ENCODE results near the gene CUX1. TPM values are rescaled to one million over a fixed set of nuclear protein-coding genes. Genes with fewer than 3 reads are reported as not detected.
"Not testable (repeated sequence)": the region's sequence is repeated elsewhere in the genome, so short reads cannot be mapped to it uniquely, and the experiment has no call there.

CUX1 gene
- total RNA-seq, 1 donor from 2014 or later: 101 TPM

DNA sequence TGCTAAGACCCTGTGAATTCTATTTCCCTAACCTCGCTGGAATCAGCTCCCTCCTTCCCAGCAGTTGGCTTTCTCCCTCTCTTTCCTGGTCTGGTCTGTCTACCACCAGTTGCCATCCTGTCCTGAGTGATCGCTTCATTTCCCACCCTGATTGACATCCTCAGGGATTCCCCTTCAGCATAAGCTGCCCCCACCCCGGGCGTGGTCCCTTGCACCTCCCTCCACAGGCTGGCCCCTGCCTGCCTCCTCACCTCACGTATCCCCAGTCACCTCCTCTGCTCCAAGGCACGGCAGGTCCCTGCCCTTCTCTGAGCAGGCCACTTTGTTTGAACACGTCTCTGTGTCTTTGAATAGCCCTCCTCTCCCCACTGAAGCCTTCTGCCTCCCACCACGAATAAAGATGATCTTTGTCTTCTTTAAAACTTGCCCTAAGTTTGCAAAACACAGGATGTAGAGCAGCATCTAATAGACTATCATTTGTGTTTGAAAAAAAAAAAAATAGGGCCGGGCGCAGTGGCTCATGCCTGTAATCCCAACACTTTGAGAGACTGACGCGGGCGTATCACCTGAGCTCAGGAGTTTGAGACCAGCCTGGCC, 233.5 kb downstream of the CUX1 start:
- no peak overlapping the region for H3K4me3 ChIP-seq
- TF ChIP-seq, protein P1, sequence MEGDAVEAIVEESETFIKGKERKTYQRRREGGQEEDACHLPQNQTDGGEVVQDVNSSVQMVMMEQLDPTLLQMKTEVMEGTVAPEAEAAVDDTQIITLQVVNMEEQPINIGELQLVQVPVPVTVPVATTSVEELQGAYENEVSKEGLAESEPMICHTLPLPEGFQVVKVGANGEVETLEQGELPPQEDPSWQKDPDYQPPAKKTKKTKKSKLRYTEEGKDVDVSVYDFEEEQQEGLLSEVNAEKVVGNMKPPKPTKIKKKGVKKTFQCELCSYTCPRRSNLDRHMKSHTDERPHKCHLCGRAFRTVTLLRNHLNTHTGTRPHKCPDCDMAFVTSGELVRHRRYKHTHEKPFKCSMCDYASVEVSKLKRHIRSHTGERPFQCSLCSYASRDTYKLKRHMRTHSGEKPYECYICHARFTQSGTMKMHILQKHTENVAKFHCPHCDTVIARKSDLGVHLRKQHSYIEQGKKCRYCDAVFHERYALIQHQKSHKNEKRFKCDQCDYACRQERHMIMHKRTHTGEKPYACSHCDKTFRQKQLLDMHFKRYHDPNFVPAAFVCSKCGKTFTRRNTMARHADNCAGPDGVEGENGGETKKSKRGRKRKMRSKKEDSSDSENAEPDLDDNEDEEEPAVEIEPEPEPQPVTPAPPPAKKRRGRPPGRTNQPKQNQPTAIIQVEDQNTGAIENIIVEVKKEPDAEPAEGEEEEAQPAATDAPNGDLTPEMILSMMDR (IDR thresholded peaks at IDR 0.05): no peak
- no peak overlapping the region for H3K27ac ChIP-seq
- peaks cover 0 to under 1% of the 10 kb centered on the region in 2 donors for H3K4me1 ChIP-seq
- DNase-seq (ENCODE audit: low spot score in 2 of 2): no peak
- H3K9me3 ChIP-seq: peaks cover 0 to 5% of the 10 kb centered on the region in 2 donors
- no peaks in the 10 kb centered on the region for H3K27me3 ChIP-seq
- intact Hi-C loops (cut with DNase I): no loop called here
- H3K36me3 ChIP-seq: no peaks in the 10 kb centered on the region

DNA sequence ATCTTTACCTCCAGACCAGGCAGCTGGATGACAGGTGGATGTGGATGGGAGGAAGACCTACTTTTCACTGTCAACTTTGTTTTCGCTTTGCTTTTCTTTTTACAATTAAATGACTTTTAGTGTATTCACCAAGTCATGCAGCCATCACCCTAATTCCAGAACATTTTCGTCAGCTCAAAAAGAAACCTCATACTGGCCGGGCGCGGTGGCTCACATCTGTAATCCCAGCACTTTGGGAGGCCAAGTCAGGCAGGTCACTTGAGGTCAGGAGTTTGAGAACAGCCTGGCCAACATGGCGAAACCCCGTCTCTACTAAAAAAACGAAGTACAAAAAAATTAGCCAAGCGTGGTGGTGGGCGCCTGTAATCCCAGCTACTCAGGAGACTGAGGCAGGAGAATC, 234.3 kb downstream of the CUX1 start:
- H3K36me3 ChIP-seq; H3K9me3 ChIP-seq; H3K4me1 ChIP-seq; H3K4me3 ChIP-seq; DNase-seq (ENCODE audit: low spot score in 2 of 2); intact Hi-C loops (cut with DNase I); H3K27me3 ChIP-seq; H3K27ac ChIP-seq: not testable (repeated sequence)

DNA sequence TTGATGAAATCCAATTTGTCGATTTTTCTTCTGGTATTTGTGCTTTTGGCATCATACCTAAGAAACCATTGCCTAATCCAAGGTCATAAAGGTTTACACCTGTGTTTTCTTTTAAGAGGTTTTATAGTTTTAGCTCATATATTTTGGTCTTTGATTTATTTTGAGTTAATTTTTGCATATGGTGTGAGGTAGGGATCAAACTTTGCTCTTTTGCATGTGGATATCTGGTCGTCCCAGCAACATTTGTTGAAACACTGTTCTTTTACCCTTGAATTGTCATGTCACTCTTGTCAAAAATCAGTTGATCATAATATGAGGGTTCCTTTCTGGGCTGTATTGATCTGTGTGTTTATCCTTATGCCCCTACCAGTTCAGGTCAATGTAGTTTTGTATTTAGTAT, 236.7 kb downstream of the CUX1 start:
- intact Hi-C loops (cut with DNase I): no loop called here
- Histone ChIP-seq H3K4me1 (no peaks in the 10 kb centered on the region), H3K36me3 (no peaks in the 10 kb centered on the region), H3K27me3 (no peaks in the 10 kb centered on the region), H3K4me3 (no peak overlapping the region), H3K27ac (no peak overlapping the region), H3K9me3 (peaks cover 0 to 9% of the 10 kb centered on the region in 2 donors)
- TF ChIP-seq, protein P1 (IDR thresholded peaks at IDR 0.05): no peak
- DNase-seq (ENCODE audit: low spot score in 2 of 2): no peak

DNA sequence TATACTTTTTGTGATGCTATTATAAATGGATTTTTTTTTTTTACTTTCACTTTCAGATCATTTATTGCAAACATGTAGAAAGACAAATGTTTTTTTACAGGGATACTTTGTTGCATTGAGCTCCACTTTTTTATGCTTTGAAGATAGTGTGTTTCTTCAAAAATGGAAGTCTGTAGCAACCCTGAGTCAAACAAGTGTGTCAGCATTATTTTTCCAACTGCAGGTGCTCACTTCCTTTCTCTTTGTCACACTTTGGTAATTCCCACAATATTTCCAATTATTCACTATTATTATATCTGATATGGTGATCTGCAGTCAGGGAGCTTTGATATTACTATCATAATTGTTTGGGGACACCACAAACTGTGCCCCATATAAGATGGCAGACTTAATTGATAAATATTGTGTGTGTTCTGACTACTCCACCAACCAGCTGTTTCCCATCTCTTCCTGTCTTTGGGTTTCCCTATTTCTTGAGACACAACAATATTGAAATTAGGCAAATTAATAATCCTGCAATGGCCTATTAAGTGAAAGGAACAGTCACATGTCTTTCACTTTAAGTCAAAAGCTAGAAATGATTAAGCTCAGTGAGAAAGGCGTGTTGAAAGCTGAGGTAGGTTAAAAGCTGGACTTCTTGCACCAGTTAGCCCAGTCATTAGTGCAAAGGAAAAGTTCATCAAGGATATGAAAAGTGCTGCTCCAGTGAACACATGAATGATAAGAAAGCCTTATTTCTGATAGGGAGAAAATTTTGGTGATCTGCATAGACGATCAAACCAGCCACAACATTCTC, 238.0 kb downstream of the CUX1 start:
- Histone ChIP-seq H3K27me3 (no peaks in the 10 kb centered on the region), H3K4me1 (no peaks in the 10 kb centered on the region), H3K36me3 (no peaks in the 10 kb centered on the region), H3K4me3 (no peak overlapping the region), H3K27ac (no peak overlapping the region), H3K9me3 (peaks cover 0 to 9% of the 10 kb centered on the region in 2 donors)
- no peak for DNase-seq (ENCODE audit: low spot score in 2 of 2)
- intact Hi-C loops (cut with DNase I): no loop called here
- TF ChIP-seq, protein P1 (IDR thresholded peaks at IDR 0.05): no peak

DNA sequence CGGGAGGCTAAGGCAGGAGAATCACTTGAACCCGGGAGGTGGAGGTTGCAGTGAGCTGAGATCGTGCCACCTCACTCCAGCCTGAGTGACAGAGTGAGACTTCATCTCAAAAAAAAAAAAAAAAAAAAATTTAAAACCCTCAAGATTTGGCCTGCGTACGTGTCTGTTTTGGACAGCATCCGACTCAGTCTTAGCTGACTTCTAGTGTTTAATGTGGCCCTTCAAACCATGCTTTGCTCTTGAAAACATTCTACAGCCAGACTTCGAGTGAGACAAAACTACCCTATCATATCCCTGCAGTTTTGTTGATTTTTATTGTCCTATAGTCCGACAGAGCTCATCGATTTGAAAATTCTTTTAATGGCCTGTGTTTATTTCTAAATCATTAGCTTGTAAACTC, 242.1 kb downstream of the CUX1 start:
- no peaks in the 10 kb centered on the region for H3K36me3 ChIP-seq
- DNase-seq (ENCODE audit: low spot score in 2 of 2): no peak
- no peaks in the 10 kb centered on the region for H3K4me1 ChIP-seq
- H3K9me3 ChIP-seq: peaks cover 0 to 7% of the 10 kb centered on the region in 2 donors
- H3K4me3 ChIP-seq: no peak overlapping the region
- TF ChIP-seq, protein P1 (IDR thresholded peaks at IDR 0.05): no peak
- no peak overlapping the region for H3K27ac ChIP-seq
- H3K27me3 ChIP-seq: no peaks in the 10 kb centered on the region
- intact Hi-C loops (cut with DNase I): no loop called here

DNA sequence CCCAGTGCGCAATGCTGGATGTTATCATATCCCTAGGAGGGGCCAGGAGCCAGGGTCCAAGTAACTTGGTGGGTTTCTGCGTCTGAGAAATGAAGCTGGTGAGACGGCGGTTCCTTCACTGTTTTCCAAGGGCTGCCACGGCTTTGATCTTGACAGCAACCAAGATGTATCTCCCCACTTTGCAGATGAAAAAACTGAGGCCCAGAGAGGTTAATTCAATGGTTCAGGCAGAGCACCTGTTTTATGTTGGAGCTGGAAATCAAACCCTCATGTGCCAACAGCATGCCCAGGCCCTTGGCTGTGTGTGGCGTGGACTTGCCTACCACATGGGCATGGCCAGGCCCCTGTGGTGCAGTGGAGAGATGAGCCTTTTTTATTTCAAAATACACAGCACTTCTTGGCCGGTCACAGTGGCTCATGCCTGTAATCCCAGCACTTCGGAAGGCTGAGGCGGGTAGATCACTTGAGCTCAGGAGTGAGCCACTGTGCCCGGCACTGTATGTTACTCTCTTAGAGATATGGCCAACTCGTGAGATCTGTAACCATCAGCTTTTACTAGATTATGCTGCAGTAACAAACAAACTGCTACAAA, 244.0 kb downstream of the CUX1 start:
- peaks cover 0 to 3% of the 10 kb centered on the region in 2 donors for H3K9me3 ChIP-seq
- intact Hi-C loops (cut with DNase I): no loop called here
- no peak overlapping the region for H3K4me3 ChIP-seq
- TF ChIP-seq, protein P1 (IDR thresholded peaks at IDR 0.05): no peak
- no peaks in the 10 kb centered on the region for H3K27me3 ChIP-seq
- DNase-seq (ENCODE audit: low spot score in 2 of 2): no peak
- no peaks in the 10 kb centered on the region for H3K36me3 ChIP-seq
- H3K27ac ChIP-seq: no peak overlapping the region
- no peaks in the 10 kb centered on the region for H3K4me1 ChIP-seq
